Pulmonary artery endothelial cell (primary cell): Measurements from ENCODE around the gene WAS. TPM values are rescaled to one million over a fixed set of nuclear protein-coding genes. Genes with fewer than 3 reads are reported as not detected.
"Not testable (repeated sequence)": the region's sequence is repeated elsewhere in the genome, so short reads cannot be mapped to it uniquely, and the experiment has no call there.

ENCODE experiments used
- DNase-seq: peaks from one replicate; pipeline ENCODE4 v3.0.0-alpha.2; 2011; ENCODE audit warnings: low read depth, low spot score
- total RNA-seq: library from RNA; depleted of rRNA; stranded (reverse); fragments of >200 nt; gene quantifications from 2 replicates; pipeline ENCODE4 v1.2.3, GENCODE V29; 2014

WAS gene
- total RNA-seq = not detected in 2 replicates

DNA sequence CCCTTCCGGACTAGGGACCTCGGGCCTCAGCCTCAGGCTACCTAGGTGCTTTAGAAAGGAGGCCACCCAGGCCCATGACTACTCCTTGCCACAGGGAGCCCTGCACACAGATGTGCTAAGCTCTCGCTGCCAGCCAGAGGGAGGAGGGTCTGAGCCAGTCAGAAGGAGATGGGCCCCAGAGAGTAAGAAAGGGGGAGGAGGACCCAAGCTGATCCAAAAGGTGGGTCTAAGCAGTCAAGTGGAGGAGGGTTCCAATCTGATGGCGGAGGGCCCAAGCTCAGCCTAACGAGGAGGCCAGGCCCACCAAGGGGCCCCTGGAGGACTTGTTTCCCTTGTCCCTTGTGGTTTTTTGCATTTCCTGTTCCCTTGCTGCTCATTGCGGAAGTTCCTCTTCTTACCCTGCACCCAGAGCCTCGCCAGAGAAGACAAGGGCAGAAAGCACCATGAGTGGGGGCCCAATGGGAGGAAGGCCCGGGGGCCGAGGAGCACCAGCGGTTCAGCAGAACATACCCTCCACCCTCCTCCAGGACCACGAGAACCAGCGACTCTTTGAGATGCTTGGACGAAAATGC is at the start of gene WAS:
Gene WAS (plus strand): TSS at position 389 of the 572 bp plus-strand sequence. CDS start 55 bp downstream, at position 444.
- no peak for DNase-seq

DNA sequence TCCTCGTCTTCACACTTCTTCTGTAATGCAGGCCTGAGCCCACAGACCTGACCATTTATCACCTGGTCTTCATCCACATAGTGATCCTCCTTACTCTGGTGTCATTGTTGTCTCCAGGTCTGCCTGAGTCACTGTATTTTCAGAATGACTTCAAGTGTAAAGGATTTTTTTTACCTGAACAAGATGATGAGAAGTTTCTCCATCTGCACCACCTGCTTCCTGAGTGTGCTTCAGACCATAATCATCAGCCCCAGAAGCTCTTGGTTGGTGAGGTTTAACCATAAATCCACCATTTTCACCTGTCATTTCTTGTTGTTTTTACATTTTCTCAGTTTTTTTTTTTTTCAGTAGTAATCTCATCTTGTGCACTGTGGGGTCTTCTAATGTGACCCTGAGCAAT is 47.3 kb upstream of the WAS start:
- DNase-seq = no peak

DNA sequence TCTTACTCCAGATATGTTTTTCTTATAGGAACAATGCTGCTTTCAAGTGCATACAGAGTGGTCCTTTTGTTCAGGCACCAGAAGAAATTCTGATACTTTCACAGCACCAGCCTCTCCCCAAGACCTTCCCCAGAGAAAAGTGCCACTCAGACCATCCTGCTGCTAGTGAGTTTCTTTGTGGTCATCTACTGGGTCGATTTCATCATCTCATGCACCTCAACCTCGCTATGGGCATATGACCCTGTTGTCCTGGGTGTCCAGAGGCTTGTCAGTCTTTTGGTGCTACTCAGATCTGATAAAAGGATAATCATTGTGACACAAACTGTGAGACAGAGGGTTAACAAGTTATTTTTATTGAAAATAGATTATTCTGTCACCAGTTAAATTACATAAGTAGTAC is 46.8 kb upstream of the WAS start:
- DNase-seq = no peak

DNA sequence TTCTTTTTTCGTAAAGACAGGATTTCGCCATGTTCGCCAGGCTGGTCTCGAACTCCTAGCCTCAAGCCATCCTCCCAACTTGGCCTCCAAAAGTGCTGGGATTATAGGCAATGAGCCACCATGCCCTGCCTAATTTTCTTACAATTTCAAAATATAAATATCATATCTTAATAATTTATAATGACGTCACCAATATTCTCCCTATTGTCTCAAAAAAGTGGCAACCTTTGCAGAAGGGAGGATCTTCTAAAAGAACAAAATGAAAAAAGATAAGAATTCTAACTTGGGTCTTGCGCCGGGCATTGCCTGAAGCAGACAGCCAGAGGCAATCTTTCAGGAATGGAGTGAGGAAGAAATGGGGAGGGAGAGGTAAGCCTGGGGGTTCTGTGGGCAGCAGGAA is 37.9 kb upstream of the WAS start:
- DNase-seq = no peak

DNA sequence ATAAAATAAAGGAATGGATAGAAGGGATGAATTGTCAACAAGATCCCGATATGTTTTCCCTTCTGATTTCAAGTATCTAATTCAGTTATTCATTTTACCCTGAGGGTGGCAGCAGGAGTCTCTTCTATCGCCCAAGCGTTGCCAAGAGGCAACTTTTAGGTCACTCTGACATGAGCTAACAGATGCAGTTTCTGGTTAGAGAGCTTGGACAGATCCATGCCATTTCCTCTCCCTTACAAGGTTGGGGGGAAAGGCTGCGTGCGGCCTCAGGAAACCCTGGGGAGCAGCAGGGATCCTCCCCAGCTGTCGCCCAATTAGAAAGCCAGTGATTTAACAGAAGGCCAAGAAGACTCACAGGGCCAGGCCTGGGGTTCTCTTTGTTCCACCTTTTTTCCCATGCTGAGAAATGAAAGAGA is 35.3 kb upstream of the WAS start:
- no peak for DNase-seq

DNA sequence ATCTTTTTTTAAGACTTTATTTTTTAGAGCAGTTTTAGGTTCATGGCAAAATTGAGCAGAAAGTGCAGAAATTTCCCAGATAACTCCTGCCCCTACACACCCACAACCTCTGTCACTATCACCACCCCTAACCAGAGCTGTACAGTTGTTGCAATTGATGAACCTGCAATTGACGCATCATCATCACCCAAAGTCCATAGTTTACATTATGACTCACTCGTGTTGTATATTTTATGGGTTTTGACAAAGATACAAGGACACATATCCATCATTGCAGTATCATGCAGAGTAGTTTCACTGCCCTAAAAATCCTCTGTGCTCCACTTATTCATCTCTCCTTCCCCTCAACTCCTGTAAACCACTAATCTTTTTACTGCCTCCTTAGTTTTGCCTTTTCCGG is 34.5 kb upstream of the WAS start:
- DNase-seq = no peak

DNA sequence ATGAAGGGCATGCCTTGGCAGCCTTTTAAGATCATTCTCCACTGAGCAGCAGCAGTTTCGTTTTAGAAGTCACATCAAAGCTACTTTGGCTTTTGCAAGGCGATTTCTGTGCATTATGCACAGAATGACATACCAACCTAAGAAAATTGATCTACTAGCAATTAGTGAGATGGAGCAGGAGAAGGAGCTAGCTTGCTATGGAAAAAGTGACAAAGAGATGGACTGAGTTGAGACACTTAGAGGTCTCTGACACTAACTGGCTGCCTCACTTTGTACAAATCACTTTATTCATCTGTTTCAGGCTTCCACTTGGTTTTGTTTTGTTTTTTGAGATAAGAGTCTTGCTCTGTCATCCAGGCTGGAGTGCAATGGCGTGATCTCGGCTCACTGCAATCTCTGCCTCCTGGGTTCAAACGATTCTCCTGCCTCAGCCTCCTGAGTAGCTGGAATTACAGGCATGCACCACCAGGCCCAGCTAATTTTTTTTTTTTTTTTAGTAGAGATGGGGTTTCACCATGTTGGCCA is 31.5 kb upstream of the WAS start:
- not testable (repeated sequence) for DNase-seq

DNA sequence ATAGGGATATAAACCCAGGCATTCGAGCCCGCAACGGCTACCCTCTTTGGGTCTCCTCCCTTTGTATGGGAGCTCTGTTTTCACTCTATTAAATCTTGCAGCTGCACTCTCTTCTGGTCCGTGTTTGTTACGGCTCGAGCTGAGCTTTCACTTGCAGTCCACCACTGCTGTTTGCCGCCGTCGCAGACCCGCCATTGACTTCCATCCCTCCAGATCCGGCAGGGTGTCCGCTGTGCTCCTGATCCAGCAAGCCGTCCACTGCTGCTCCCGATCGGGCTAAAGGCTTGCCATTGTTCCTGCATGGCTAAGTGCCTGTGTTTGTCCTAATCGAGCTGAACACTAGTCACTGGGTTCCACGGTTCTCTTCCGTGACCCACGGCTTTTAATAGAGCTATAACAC is 28.9 kb upstream of the WAS start:
- not testable (repeated sequence) for DNase-seq

DNA sequence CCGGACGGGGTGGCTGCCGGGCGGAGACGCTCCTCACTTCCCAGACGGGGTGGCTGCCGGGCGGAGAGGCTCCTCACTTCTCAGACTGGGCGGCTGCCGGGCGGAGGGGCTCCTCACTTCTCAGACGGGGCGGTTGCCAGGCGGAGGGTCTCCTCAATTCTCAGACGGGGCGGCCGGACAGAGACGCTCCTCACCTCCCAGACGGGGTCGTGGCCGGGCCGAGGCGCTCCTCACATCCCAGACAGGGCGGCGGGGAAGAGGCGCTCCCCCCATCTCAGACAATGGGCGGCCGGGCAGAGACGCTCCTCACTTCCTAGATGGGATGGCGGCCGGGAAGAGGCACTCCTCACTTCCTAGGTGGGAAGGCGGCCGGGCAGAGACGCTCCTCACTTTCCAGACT is 23.9 kb upstream of the WAS start:
- DNase-seq = not testable (repeated sequence)

DNA sequence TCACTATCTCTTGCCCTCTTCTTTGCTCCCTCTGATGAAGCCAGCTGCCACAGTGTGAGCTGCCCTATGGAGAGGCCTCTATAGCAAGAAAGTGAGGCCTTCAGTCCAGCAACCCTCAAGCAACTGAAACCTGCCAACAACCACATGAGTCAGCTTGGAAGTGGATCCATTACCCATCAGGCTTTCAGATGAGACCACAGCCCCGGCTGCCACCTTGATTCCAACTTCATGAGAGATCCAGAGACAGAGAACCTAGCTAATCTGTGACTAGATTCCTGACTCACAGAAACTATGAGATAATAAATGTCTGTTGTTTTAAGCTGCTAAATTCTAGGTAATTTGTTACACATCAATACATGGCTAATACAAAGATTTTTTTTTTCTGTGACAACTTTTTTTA is 20.4 kb upstream of the WAS start:
- no peak for DNase-seq

DNA sequence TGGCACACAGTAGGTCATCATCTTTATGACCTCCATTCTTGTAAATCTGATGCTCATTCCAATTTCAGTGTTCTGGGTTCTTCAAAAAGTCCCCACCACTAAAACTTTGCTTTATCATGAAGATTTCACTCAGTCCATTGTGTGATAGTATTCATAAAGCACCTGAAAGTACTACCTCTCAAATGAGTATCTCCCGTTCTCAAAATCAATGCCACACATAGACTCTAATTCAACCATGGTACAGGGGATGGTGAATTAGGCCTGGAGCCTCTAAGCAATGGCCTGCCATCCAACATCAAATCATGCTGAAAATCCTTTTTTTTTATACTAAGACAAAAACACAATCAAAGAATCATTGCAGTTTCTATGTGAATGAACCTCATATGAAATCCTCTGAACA is 19.4 kb upstream of the WAS start:
- no peak for DNase-seq

DNA sequence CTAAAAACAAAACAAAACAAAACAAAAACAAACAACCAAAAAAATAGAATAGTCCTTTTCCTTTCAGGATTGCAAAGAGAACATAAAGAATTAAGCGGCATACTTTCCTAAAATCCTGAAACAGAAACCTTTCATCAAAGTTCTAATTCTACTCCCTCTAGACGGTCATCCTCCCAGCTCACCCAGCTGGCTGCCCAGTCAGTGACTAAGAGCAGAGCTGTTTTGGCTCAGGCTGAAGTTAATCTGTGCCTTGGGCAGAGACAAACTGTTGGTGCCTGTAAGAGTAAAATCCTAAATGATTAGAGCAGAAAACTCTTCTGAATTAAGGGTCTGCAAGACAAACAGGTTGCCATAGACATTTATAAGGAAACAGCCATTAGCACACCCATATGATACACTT is 17.6 kb upstream of the WAS start:
- no peak for DNase-seq

DNA sequence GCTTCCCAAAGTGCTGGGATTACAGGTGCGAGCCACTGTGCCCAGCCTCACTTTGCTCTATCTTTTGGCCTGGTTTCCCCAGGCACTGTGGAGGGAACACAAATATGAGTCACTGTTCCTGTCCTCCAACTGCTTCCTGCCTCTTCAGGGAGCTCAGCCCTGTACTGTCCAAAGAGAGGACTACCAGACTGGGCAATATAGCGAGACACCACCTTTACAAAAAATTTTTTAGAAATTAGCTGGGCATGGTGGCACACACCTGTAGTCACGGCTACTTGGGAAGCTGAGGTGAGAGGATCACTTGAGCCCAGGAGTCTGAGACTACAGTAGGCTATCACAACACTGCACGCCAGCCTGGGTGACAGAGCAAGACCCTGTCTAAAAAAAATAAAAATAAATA is 16.9 kb upstream of the WAS start:
- no peak for DNase-seq

DNA sequence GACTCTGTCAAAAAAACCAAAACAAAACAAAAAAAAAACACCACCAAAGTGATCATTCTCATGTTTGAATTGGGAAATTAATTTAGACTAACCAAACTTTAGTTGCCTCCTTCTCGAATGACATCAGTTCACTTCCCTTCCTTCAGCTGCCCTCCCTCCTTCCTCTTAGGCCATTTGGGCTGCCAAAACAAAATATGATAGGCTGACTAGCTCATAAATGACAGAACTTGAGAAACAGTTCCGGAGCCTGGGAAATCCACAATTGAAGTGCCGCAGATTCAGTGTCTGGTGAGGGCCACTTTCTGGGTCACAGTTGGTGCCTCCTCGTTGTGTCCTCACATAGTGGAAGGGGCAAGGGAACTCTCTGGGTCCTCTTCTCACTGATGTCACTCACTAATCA is 16.1 kb upstream of the WAS start:
- no peak for DNase-seq

DNA sequence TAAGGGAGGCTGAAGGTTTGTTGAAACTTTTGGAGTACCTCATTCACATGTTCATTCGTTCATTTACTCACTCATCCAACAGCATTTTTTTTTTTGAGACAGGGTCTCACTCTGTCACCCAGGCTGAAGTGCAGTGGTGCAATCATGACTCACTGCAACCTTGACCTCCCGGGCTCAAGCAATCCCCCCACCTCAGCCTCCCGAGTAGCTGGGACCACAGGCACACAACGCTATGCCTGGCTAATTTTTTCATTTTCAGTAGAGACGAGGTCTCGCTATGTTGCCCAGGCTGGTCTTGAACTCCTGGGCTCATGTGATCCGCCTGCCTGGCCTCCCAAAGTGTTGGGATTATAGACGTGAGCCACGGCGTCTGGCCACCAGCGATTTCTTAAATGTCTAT is 15.4 kb upstream of the WAS start:
- not testable (repeated sequence) for DNase-seq

DNA sequence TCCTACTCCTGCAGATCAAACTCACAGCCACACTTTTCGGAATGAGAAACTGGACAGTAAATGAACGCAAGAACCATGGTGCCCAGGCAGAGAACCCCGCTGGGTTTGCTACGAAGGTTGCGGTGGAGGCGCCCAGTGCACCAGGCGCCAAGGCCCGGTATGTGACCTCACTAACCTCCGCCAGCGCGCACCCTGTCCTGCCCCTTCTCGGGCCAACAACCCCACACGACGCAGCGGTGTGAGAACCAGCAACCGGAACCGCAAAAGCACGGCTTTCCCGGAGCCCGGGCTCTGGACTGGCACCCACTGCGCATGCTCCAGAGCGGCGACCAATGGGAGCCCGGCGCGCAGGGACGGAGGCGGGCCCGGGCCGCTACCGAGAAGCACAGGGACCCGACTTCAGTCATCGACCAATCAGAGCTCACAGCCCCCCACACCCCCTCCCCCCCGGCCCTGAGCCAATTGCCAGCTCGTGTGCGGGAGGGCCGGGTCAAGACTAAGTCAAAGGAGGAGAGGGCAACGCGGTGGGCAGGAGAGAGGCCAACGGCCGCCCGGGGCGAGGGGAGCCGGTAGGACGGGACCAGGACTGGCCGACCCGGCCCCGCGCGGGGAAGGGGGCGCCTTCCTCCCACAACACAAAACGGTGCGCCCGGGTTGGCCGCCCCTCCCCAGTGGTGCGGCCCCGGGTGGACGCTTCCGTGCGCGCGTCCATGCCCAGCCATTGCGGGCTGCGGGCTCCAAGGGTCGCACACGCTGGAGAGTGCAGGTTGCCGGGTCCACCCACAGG is 7.3 kb upstream of the WAS start:
- DNase-seq = peak; percentile 32

DNA sequence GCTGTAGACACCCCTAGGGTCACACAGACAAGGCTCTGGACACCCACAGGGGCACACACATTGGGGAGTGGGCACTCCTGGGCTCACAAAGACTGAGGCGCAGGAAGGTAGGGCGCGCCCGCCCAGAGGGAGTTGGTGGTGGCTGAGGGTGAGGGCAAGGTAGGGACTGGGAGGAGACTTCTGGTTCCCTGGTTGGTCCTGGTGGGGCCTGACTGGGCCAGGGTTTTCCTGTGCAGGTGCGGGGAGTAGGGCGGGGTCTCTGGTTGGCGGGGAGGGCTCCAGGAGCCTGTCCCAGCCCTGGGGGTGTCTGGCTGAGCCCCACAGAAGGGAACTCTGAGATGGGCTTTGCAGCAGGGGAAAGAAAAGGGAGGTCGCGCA is 6.7 kb upstream of the WAS start:
- DNase-seq = no peak

DNA sequence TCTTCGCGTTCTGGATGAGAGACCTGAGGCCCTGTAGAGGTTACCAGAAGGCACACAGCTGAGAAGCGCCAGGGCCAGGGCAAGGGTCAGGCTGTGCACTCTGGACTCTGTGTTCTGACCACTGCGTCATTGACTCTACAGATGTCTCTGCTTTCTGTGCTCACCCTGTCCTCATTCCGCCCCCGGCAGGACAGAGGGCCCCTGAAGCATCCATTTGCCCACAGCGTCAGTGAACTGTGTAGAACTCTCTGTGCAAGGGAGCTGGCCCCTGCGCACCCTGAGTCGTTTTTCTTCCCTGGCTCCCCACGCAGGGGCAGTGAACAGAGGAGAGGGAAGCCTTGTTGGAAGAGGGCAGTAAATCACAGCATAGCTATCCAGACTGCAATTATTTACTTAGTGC is 6.1 kb upstream of the WAS start:
- DNase-seq = no peak

DNA sequence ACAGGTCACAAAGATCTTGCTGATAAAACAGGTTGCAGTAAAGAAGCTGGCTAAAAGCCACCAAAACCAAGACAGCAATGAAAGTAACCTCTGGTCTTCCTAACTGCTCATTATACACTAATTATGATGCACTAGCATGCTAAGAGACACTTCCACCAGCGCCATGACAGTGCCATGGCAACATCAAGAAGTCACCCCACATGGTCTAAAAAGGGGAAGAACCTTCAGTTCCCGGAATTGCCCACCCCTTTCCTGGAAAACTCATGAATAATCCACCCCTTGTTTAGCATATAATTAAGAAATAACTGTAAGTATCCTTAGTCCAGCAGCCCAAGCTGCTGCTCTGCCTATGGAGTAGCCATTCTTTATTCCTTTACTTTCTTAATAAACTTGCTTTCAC is 3.1 kb upstream of the WAS start:
- DNase-seq = not testable (repeated sequence)

DNA sequence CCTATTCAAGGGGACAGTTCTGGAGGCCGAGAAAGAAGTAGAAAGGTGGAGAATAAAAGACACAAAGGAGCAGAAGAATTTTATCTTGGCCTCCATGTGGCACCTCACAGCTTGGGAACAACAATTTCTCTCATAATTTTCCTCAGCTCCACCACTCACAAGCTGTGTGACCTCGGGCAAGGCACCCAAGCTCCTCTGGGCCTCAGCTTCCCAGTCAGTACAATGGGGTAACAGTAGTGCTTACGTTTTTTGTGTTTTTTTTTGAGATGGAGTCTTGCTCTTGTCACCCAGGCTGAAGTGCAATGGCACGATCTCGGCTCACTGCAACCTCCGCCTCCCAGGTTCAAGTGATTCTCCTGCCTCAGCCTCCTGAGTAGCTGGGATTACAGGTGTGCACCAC is 2.7 kb upstream of the WAS start:
- not testable (repeated sequence) for DNase-seq

DNA sequence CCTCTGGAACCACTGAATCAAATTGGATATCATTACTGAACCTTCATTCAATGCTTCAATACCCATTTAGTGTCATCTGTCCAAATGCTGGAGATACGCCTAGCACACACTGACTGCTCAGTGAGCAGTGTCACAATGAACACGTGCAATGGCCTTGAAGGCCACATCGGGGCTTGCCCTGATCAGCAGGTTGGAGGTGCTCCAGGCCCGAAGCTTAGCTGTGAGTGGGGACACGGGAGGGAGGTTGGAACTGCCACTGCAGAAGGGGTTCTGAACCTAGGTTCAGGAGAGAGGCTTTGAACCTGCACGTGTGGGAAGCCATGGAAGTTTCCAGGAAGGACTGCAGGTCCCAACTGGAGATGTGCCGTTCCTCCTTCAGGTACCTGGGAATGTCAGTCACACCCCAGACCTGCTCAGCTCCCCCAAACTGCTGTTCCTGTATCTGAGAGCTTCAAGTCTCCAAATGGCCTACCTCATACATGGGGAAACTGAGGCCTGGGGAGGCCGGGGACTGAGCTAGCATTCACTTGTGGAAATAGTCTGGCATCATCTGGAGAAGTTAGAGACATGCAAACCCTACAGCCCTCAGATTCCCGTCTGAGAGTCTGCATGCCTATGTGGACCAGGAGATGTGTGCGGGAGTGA is 1.9 kb upstream of the WAS start:
- DNase-seq = no peak

DNA sequence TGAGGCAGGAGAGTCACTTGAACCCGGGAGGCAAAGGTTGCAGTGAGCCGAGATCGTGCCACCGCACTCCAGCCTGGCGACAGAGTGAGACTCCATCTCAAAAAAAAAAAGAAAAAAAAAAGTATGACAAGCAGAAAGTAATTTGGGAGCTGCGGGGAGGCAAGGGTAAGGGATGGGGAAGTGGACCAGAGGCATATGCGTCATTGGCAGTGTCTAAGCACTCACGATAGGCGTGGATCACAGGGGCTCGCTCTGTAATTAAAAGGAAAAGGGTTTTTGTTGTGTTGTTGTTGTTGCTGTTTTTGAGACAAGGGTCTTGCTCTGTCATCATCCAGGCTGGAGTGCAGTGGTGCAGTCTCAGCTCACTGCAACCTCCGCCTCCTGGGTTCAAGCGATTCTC is 804 bp upstream of the WAS start:
- not testable (repeated sequence) for DNase-seq

DNA sequence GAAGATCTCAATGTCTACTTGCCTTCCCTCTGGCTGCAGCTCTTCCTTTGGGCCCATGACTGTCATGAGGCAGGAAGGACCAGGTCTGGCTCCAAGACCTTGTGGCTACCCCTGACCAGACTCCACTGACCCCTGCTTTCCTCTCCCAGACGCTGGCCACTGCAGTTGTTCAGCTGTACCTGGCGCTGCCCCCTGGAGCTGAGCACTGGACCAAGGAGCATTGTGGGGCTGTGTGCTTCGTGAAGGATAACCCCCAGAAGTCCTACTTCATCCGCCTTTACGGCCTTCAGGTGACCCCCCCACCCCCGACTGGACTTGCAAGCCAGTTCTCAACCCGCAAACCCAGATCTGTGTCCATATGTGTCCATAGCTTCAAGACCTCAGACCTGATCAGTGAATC is 535 bp downstream of the WAS start:
- no peak for DNase-seq
